NT2/D1 (cell line): Measurements from ENCODE around the gene CDH8.

Experiments
- DNase-seq: peaks from one replicate; pipeline ENCODE4 v3.0.0-alpha.2; 2011; ENCODE audit warnings: low read depth, low spot score
- H3K27me3 ChIP-seq: 2 replicates; pipeline ENCODE4 v1.6.0; 2011; ENCODE audit warnings: mild to moderate bottlenecking; ENCODE audit not compliant: insufficient read length, insufficient read depth
- H3K36me3 ChIP-seq: 2 replicates; pipeline ENCODE4 v1.6.1; 2011; ENCODE audit warnings: mild to moderate bottlenecking, low read length, mixed read lengths; ENCODE audit not compliant: insufficient read depth, insufficient read length
- H3K4me1 ChIP-seq: 2 replicates; pipeline ENCODE4 v1.5.1; 2011; ENCODE audit not compliant: insufficient read depth, insufficient read length
- H3K4me3 ChIP-seq: 2 replicates; pipeline ENCODE4 v1.5.1; 2011; ENCODE audit warnings: low read depth; ENCODE audit not compliant: insufficient read length
- H3K9ac ChIP-seq: 2 replicates; pipeline ENCODE4 v1.6.0; 2011; ENCODE audit warnings: low read depth; ENCODE audit not compliant: insufficient read length
- H3K9me3 ChIP-seq: 2 replicates; pipeline ENCODE4 v1.5.1; 2011; ENCODE audit warnings: mild to moderate bottlenecking, low read length; ENCODE audit not compliant: insufficient read depth
- SUZ12 ChIP-seq: IDR thresholded peaks from 2 replicates; pipeline ENCODE4 v1.6.1; 2011; ENCODE audit not compliant: insufficient read length, insufficient read depth; ENCODE audit errors: extremely low read depth
- YY1 ChIP-seq: IDR thresholded peaks from 2 replicates; pipeline ENCODE4 v1.6.1; 2011; ENCODE audit not compliant: insufficient read length, insufficient read depth
- ZNF274 ChIP-seq: IDR thresholded peaks from 2 replicates; pipeline ENCODE4 v1.6.1; 2011; ENCODE audit warnings: mild to moderate bottlenecking, low read depth, low read length

Gene CDH8

DNA sequence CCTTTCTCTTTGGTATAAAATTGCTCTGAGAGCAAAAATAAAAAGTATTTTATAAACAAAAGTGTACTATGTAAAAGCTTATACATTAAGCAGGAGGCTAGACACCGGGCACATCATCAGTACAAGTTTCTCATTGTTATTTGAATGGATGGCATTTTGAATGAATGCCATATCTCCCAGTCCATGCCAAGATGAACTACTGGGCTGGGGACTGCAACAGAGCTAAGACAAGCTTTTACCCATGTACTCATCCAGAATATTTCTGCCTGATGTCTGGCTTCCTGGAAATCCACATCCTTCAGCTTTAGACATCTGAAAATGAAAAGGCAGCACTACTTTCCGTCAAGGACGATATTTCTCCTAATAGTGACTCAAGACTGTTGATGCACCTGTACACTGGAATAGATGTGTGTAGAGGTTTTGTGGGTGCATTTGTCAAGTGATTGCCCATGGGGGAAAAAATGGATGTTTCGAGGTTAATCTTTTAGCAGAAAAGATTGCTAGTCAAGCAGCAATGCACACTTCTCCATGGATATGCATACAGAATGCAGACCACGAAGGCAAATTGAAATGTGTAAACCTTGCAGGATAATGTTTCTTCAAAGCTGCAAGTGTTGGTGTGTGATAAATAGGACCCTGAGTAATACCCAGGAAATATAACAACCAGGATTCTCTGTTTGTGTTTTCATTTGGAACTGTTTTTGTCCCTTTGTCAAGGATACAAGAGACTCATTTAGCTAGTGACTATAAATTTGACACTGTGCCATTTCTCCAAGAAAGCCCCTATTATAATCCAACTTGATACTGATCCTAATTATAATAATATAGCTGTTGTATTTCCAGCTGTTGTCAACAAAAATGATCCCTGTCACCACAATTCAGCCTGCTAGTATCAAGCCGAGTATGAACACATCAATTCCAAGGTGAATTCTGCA lies 173.8 kb downstream of the CDH8 start:
- Histone ChIP-seq H3K4me3 (no peak overlapping the region), H3K36me3 (no peaks in the 10 kb centered on the region), H3K27me3 (no peaks in the 10 kb centered on the region), H3K9me3 (no peaks in the 10 kb centered on the region), H3K9ac (no peak overlapping the region), H3K4me1 (peaks cover 3% of the 10 kb centered on the region)
- DNase-seq, result no peak
- TF ChIP-seq YY1, result no peak
- no peak for TF ChIP-seq ZNF274
- TF ChIP-seq SUZ12, result no peak

DNA sequence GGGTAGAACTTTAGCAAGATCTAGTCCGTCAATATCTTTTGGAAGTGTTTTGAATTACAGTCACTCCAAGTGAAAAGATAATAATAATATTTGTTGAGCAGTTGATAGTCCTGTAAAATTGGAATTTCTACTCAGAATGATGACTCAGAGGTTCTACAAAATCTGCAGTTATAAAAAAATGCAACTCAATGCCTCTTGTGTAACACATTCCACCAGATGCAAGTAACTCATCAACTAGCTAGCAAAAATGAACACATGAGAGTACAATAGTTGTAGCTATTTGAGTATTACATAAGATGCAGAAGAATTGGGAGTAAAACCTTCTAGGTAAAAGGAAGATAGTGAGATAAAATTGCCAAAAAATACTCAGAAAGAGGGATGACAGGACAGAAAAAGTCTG lies 177.2 kb downstream of the CDH8 start:
- no peak overlapping the region for H3K4me3 ChIP-seq
- DNase-seq, result no peak
- H3K36me3 ChIP-seq, result no peaks in the 10 kb centered on the region
- no peaks in the 10 kb centered on the region for H3K27me3 ChIP-seq
- H3K9ac ChIP-seq, result no peak overlapping the region
- no peak for TF ChIP-seq ZNF274
- TF ChIP-seq YY1, result no peak
- TF ChIP-seq SUZ12, result no peak
- H3K9me3 ChIP-seq, result no peaks in the 10 kb centered on the region
- peaks cover 3% of the 10 kb centered on the region for H3K4me1 ChIP-seq

DNA sequence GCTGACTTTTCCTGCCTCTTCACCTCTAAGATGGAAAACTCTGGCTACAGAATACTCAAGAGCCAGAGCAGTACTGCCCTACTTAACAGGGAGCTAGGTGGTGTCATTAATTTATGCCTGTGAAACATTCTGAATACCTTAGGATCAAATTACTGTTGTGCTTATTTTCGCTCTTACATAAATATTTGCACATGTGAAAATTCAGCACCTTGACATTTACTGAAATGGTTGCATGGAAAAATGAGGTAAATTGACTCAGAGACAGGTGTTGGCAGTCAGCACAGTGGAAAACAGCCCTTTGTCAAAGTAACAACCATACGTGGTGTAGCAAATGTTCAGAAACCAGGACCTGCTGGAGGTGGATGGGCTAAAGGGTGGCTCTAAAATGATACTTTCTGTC lies 193.6 kb downstream of the CDH8 start:
- TF ChIP-seq ZNF274, result no peak
- Histone ChIP-seq H3K9me3 (no peaks in the 10 kb centered on the region), H3K4me3 (no peak overlapping the region), H3K27me3 (no peaks in the 10 kb centered on the region), H3K9ac (no peak overlapping the region), H3K36me3 (no peaks in the 10 kb centered on the region), H3K4me1 (no peaks in the 10 kb centered on the region)
- DNase-seq, result no peak

DNA sequence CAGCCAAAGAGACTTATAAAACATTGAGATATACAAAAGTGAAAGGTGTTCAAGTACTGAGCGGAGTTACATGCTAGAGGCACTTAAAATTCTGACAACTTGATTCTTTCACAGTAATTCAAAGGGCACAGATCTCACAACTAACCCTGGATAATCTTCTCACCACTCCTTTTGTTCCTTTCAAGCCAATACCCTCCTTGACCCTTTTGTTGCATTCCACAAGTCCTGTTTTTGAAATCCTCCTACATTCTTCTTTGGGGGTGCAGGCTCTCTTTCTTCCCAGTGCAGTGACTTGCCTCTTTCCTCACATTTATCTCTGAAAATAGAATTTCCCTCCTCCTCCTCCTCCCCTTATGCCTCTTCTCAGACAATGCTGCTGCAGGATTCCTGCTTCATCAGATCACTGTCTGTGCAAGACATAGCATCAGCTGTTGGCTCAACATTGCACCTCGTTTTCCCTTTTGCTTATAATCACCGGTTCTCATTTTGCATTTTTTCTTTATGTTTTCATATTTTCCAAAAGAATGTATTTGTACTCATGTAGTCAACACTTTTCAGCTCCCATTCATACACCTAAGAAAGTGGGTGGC lies 199.3 kb downstream of the CDH8 start:
- no peaks in the 10 kb centered on the region for H3K36me3 ChIP-seq

DNA sequence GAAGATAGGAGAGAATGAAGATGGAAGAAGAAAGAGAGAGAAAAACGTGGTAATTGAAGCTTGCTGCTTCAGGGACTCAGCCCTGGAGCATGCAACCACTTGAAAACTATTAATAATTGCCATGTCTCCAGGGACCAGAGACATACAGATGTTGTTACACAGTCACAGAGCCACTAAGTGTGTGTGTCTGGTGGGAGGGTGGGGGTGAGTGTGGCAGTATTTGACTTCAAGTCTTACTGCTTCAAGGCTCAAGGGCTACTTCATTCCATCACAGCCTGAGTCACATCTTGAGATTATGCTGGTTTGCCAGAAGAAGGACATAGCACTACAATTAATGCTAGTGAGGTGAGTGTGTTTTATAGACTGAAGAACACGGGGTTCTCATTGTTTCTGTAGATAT lies 202.2 kb downstream of the CDH8 start:
- DNase-seq, result no peak
- no peak for TF ChIP-seq YY1
- TF ChIP-seq ZNF274, result no peak
- TF ChIP-seq SUZ12, result no peak

More for the DNA sequence above, 199.3 kb downstream of the CDH8 start:
- no peak overlapping the region for H3K4me3 ChIP-seq
- DNase-seq, result peak; percentile 36
- H3K9me3 ChIP-seq, result no peaks in the 10 kb centered on the region
- no peak overlapping the region for H3K9ac ChIP-seq
- no peaks in the 10 kb centered on the region for H3K4me1 ChIP-seq
- H3K27me3 ChIP-seq, result no peaks in the 10 kb centered on the region
- no peak for TF ChIP-seq SUZ12
- TF ChIP-seq ZNF274, result no peak
- no peak for TF ChIP-seq YY1

DNA sequence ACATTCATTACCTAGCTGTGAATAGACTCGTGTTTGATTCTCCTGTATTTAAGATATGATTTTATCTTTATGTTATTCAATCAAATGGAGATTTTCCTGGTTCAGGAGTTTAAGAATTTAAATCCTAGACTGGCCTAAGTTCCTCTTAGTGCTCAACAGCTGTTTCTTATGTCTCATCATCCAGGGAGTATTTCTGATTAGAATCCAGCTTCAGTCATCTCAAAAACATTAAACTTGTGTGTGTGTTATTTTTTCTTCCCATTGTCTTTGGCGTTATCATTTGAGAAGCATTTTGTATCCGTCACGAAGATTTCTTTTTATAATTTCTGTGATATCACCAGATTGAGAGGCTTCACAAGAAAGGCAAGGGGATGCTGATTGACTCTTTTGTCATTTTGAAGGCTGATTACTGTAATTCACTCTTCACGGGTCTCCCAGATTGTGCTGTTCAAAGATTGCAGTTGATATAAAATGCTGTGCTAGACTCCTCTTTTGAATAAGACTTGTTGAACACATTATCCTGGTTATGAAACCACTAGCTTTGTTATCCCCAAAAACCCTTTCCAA lies 204.8 kb downstream of the CDH8 start:
- no peak for DNase-seq
- TF ChIP-seq SUZ12 (no peak), ZNF274 (no peak), YY1 (no peak)
- H3K4me1 ChIP-seq, result no peaks in the 10 kb centered on the region
- H3K9ac ChIP-seq, result no peak overlapping the region
- H3K4me3 ChIP-seq, result no peak overlapping the region
- no peaks in the 10 kb centered on the region for H3K9me3 ChIP-seq
- no peaks in the 10 kb centered on the region for H3K36me3 ChIP-seq
- no peaks in the 10 kb centered on the region for H3K27me3 ChIP-seq

More for the DNA sequence above, 202.2 kb downstream of the CDH8 start:
- Histone ChIP-seq H3K4me1 (no peaks in the 10 kb centered on the region), H3K9me3 (no peaks in the 10 kb centered on the region), H3K36me3 (no peaks in the 10 kb centered on the region), H3K27me3 (no peaks in the 10 kb centered on the region), H3K4me3 (no peak overlapping the region), H3K9ac (no peak overlapping the region)

DNA sequence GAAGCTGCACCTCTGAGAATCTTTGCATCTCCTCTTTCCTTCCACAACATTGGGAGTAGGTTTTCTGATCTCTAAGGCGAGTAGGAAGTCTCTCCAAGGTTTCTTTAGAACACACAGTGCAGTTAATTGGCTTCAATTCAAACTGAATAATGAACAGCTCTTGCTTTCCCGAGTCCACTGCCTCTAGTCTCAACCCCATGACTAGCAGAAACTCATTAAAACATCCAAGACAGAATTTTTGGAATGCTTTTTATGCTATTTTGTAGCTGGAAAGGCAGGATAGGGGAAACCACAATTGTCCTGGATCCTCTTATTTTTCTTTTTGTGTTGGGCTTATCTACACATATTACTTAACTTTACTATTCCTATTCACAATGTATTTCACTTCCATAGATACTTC lies 206.6 kb downstream of the CDH8 start:
- Histone ChIP-seq H3K9me3 (no peaks in the 10 kb centered on the region), H3K4me1 (no peaks in the 10 kb centered on the region), H3K4me3 (no peak overlapping the region), H3K27me3 (no peaks in the 10 kb centered on the region), H3K9ac (no peak overlapping the region), H3K36me3 (no peaks in the 10 kb centered on the region)
- TF ChIP-seq ZNF274 (no peak), YY1 (no peak), SUZ12 (no peak)
- no peak for DNase-seq
